Gastrocnemius medialis (tissue), 4 donors: ENCODE results near the gene SETBP1. TPM values are rescaled to one million over a fixed set of nuclear protein-coding genes. Genes with fewer than 3 reads are reported as not detected.

Experiments
- ATAC-seq, 2 donors: fragments of 150-250 bp; one replicate each; pipeline ENCODE4 v1.9.1; 2016
- DNase-seq, 2 donors: peaks; one replicate each; pipeline ENCODE4 v3.0.0-alpha.2; 2019
- H3K27ac ChIP-seq, 4 donors: fragments of 200-600 bp; sonication (generic); 1 replicate in 1 of 4; 2 replicates in 3 of 4; pipeline ENCODE4 v1.5.1; 2016 to 2018; ENCODE audit warnings: mild to moderate bottlenecking in 2 of 4, moderate library complexity in 1 of 4
- H3K27me3 ChIP-seq, 3 donors: fragments of 200-600 bp; sonication (generic) in 2 of 3; 1 replicate in 1 of 3; 2 replicates in 2 of 3; pipeline versions ENCODE4 v1.5.1 to v1.6.0; 2016 to 2019; ENCODE audit warnings: mild to moderate bottlenecking in 1 of 3, moderate library complexity in 1 of 3
- H3K36me3 ChIP-seq, 2 donors: fragments of 200-600 bp; sonication (generic) in 1 of 2; one replicate each; pipeline ENCODE4 v1.5.1; 2017 to 2018
- H3K4me1 ChIP-seq, 2 donors: fragments of 200-600 bp; sonication (generic) in 1 of 2; one replicate each; pipeline ENCODE4 v1.5.1; 2016 to 2017; ENCODE audit warnings: mild to moderate bottlenecking in 2 of 2
- H3K4me3 ChIP-seq, 4 donors: fragments of 200-600 bp; sonication (generic) in 3 of 4; 1 replicate in 1 of 4; 2 replicates in 3 of 4; pipeline ENCODE4 v1.5.1; 2016 to 2019; ENCODE audit warnings: mild to moderate bottlenecking in 2 of 4
- H3K9me3 ChIP-seq, 3 donors: fragments of 200-600 bp; sonication (generic) in 2 of 3; 1 replicate in 1 of 3; 2 replicates in 2 of 3; pipeline ENCODE4 v1.5.1; 2016 to 2019
- POLR2A ChIP-seq, 2 donors: fragments of 450-650 bp; IDR thresholded peaks; one replicate each; pipeline ENCODE4 v1.6.1; 2017; ENCODE audit warnings: antibody characterized with exemption in 2 of 2, mild to moderate bottlenecking in 2 of 2, moderate library complexity in 2 of 2
- in situ Hi-C, 4 donors: fragments of 200-750 bp; cut with MboI; loops; one replicate each; pipeline versions ENCODE4 v1.15.0 to v1.8.0; 2017; ENCODE audit warnings: low sequenced_read_pairs in 4 of 4
- intact Hi-C: fragments of 100-400 bp; cut with DNase I; formaldehyde crosslinking; loops from one replicate; pipeline ENCODE4 v1.15.1; 2023; ENCODE audit warnings: low total_unique reads
- total RNA-seq, 4 donors: library from RNA; depleted of rRNA; stranded (reverse); fragments of >200 nt; gene quantifications; one replicate each; pipeline versions ENCODE4 v1.1.0 to v1.2.3, GENCODE V29; 2016
- TF ChIP-seq, protein P1 (sequence below), 5 experiments: fragments of 450-650 bp in 3 of 5; fragments of 200-600 bp in 2 of 5; sonication (generic) in 2 of 5; IDR thresholded peaks in 4 of 5; conservative IDR thresholded peaks in 1 of 5; 1 replicate in 4 of 5; 2 replicates in 1 of 5; pipeline ENCODE4 v1.5.1; 2016 to 2019; ENCODE audit warnings: antibody characterized with exemption in 5 of 5, mild to moderate bottlenecking in 3 of 5, moderate library complexity in 3 of 5

SETBP1 gene
- total RNA-seq, 4 donors from 2014 or later: 9.2 to 20.0 (median 15.3) TPM

DNA sequence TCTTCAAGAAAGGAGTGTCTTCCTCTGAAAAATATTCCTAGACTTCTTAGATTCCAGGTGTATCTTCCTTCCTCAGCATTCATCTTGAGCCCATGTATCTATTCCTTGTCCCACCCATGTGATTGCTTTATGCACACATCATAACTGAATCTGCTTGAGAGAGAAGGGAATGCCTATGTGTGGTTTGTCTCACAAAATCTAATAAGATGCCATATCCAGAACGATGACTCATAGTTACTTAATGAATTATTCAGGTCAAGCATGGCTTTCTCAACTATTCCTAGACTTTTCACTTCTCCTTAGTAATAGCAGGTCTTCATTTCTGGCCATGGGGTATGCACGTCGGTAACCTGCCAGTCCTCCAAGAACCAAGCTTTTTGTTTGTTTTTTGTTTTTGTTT lies 121.8 kb downstream of the SETBP1 start:
- peak; percentile 60 to 65 for ATAC-seq
- Histone ChIP-seq H3K9me3 (no peaks in the 10 kb centered on the region), H3K27ac (peak overlapping the region; percentile 92 to 98 (median 94)), H3K4me1 (peaks cover 74 to 82% of the 10 kb centered on the region in 2 donors), H3K36me3 (no peaks in the 10 kb centered on the region), H3K27me3 (no peaks in the 10 kb centered on the region), H3K4me3 (peak overlapping the region in 1 of 4 donors; percentile 27)
- TF ChIP-seq, protein P1, sequence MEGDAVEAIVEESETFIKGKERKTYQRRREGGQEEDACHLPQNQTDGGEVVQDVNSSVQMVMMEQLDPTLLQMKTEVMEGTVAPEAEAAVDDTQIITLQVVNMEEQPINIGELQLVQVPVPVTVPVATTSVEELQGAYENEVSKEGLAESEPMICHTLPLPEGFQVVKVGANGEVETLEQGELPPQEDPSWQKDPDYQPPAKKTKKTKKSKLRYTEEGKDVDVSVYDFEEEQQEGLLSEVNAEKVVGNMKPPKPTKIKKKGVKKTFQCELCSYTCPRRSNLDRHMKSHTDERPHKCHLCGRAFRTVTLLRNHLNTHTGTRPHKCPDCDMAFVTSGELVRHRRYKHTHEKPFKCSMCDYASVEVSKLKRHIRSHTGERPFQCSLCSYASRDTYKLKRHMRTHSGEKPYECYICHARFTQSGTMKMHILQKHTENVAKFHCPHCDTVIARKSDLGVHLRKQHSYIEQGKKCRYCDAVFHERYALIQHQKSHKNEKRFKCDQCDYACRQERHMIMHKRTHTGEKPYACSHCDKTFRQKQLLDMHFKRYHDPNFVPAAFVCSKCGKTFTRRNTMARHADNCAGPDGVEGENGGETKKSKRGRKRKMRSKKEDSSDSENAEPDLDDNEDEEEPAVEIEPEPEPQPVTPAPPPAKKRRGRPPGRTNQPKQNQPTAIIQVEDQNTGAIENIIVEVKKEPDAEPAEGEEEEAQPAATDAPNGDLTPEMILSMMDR (IDR thresholded peaks at IDR 0.05 in 4 of 5, conservative IDR thresholded peaks at IDR 0.05 in 1 of 5): no peak
- no peak for TF ChIP-seq POLR2A (IDR thresholded peaks at IDR 0.05)
- intact Hi-C loops (loop anchor here (2.0 to 5.0 kb wide), 2 partner anchors 122 to 520 kb away; partner anchors contain the start of gene SETBP1), in situ Hi-C loops (loop anchor here in 1 of 4 donors (10.0 kb wide), 1 partner anchor 522 kb away; no protein-coding TSS in a partner anchor)
- no peak for DNase-seq

DNA sequence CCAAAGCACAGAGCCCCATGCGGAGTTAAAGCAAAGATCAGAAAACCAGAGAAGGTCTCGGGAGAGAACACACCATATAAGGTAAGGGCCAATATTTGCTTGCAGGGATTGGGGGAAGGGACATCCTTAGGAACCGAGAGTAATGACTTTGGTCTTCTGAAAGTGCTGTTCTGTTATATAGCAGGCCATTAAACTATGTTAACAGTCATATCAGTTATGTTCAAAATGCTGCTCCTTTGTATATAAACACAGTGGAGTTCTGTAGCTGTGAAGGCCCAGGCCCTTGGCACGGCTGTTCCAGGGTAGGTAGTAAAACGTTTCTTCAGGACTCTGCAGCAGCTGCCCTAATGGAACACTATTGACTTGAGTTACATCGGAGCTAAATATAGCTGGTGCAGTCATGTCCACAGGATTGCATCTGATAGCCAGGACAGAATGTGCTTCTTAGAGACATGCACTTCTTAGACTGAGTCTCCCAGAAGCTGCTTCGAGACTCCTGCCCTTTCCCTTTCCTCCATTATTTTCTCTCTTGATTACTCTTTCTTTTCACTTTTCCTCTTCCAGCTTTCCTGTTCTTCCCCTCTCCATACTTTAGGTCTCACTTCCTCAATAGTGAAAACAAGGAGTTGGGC lies 122.4 kb downstream of the SETBP1 start:
- H3K27me3 ChIP-seq: no peaks in the 10 kb centered on the region
- intact Hi-C loops (loop anchor here (2.0 to 5.0 kb wide), 2 partner anchors 122 to 519 kb away; partner anchors contain the start of gene SETBP1), in situ Hi-C loops (loop anchor here in 1 of 4 donors (10.0 kb wide), 1 partner anchor 522 kb away; no protein-coding TSS in a partner anchor)
- H3K27ac ChIP-seq: peak overlapping the region; percentile 92 to 98 (median 94)
- no peaks in the 10 kb centered on the region for H3K36me3 ChIP-seq
- no peaks in the 10 kb centered on the region for H3K9me3 ChIP-seq
- H3K4me1 ChIP-seq: peaks cover 73 to 86% of the 10 kb centered on the region in 2 donors
- peak overlapping the region; percentile 15 to 27 (median 18) for H3K4me3 ChIP-seq
- ATAC-seq: peak; percentile 95 to 99
- TF ChIP-seq, protein P1 (IDR thresholded peaks at IDR 0.05 in 4 of 5, conservative IDR thresholded peaks at IDR 0.05 in 1 of 5): no peak
- peak; percentile 74 to 86 for TF ChIP-seq POLR2A (IDR thresholded peaks at IDR 0.05)
- DNase-seq: peak; percentile 87 to 91

DNA sequence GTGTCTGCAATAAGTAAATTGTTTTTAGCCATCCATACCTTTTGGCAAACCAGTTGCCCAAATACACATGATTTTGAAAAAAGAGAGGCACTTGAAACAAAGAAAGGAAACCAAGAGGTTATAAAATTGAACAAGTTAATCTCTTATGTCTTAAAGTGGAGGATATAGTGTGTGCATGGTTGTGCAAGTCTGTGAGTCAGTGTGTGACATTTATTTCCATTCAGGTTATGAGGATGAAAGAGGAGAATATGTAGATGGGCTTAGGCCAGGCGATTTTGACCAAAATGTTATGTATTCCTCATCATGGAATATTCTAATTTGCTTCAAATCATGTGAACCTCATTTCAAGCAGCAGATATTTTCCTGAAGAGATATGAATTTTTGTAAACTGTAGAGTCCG lies 123.3 kb downstream of the SETBP1 start:
- TF ChIP-seq, protein P1 (IDR thresholded peaks at IDR 0.05 in 4 of 5, conservative IDR thresholded peaks at IDR 0.05 in 1 of 5): no peak
- no peak for TF ChIP-seq POLR2A (IDR thresholded peaks at IDR 0.05)
- peak overlapping the region; percentile 92 to 98 (median 94) for H3K27ac ChIP-seq
- no peaks in the 10 kb centered on the region for H3K9me3 ChIP-seq
- intact Hi-C loops (loop anchor here (2.0 to 5.0 kb wide), 2 partner anchors 15 to 518 kb away; no protein-coding TSS in a partner anchor), in situ Hi-C loops (loop anchor here in 1 of 4 donors (10.0 kb wide), 1 partner anchor 521 kb away; no protein-coding TSS in a partner anchor)
- no peak for DNase-seq
- ATAC-seq: no peak
- peak overlapping the region; percentile 15 to 27 (median 18) for H3K4me3 ChIP-seq
- no peaks in the 10 kb centered on the region for H3K27me3 ChIP-seq
- H3K36me3 ChIP-seq: no peaks in the 10 kb centered on the region
- H3K4me1 ChIP-seq: peaks cover 72 to 77% of the 10 kb centered on the region in 2 donors

DNA sequence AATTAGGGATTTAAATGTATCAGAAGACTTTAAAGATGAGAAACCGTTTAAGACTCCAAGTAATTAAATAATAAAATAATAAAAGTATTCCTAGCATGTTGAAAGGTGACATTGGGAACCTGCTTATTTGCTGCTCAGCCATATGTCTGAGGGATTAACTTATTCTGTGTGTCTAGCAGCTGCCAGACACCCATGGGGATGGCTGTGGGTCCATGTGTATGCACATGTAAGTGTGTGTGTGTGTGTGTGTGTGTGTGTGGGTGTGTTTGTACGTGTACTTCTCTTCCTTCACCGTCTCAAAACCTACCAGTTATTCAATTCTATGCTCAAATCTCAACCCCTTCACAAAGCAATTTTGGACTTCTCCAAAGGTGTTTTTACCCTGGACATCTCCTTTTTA lies 124.5 kb downstream of the SETBP1 start:
- in situ Hi-C loops: loop anchor here in 1 of 4 donors (10.0 kb wide), 1 partner anchor 520 kb away; no protein-coding TSS in a partner anchor
- DNase-seq (no peak), ATAC-seq (no peak)
- Histone ChIP-seq H3K9me3 (no peaks in the 10 kb centered on the region), H3K27ac (peak overlapping the region; percentile 92 to 98 (median 94)), H3K36me3 (no peaks in the 10 kb centered on the region), H3K4me3 (no peak overlapping the region), H3K27me3 (no peaks in the 10 kb centered on the region), H3K4me1 (peaks cover 67 to 68% of the 10 kb centered on the region in 2 donors)
- TF ChIP-seq POLR2A (IDR thresholded peaks at IDR 0.05): no peak
- TF ChIP-seq, protein P1 (IDR thresholded peaks at IDR 0.05 in 4 of 5, conservative IDR thresholded peaks at IDR 0.05 in 1 of 5): no peak
- intact Hi-C loops: loop anchor here (2.0 kb wide), 1 partner anchor 14 kb away; no protein-coding TSS in a partner anchor
